Measurements from ENCODE around the gene SECISBP2L. TPM values are rescaled to one million over a fixed set of nuclear protein-coding genes. Genes with fewer than 3 reads are reported as not detected.

The SECISBP2L gene
- total and polyA plus RNA-seq, 2 of the 4 experiments (the other 2 are of a cell fraction): 13.1 to 34.1 TPM

GRCh38 chr15:48967336-48967735 lies 78.9 kb downstream of the SECISBP2L start:
- H2BK120ac ChIP-seq (ENCODE audit: low read depth, low read length): peak overlapping the region; percentile 75
- H3K23ac ChIP-seq (ENCODE audit: low read depth, low read length): 0 out of 2 replicates have a peak overlapping the region, but pooled peaks have one; percentile 37
- H2AK9ac ChIP-seq (replicated peaks; ENCODE audit: low read depth, low read length, poor library complexity): no peak overlapping the region
- dilution Hi-C loops (cut with HindIII; ENCODE audit: low sequenced_read_pairs, unreplicated experiment): no loop called here
- no peak for TF ChIP-seq CHD1 (IDR thresholded peaks at IDR 0.05; ENCODE audit: low read depth, low read length)
- ATAC-seq (ENCODE audit: low read depth) (peak; percentile 3; the same call in 1 of the 2 replicates), DNase-seq (peak; percentile 36)
- peak overlapping the region; percentile 37; the same call in 1 of the 2 replicates for H2AK5ac ChIP-seq (ENCODE audit: low read depth, low read length)
- peaks cover under 1 to 7% of the 10 kb centered on the region in 2 experiments; a peak in 2 of 4 replicates for H3K79me1 ChIP-seq (ENCODE audit: low read depth in 1 of 2, low read length in 2 of 2)
- no peak overlapping the region for H3K4me3 ChIP-seq (ENCODE audit: insufficient read depth, low read depth, low read length)
- CTCF ChIA-PET: interaction anchor here (0.6 to 5.4 kb wide), 3 partner anchors 8 to 89 kb away, joined by 3 to 34 read pairs (median 3); partner anchors contain the start of gene EID1
- peaks cover 9% of the 10 kb centered on the region for H3K4me1 ChIP-seq (ENCODE audit: control insufficient read depth, insufficient read depth, low read length)
- in situ Hi-C loops (cut with MboI; ENCODE audit: low sequenced_read_pairs): loop anchor here (25.0 kb wide), 1 partner anchor 605 kb away; no protein-coding TSS in a partner anchor
- H3K27ac ChIP-seq (ENCODE audit: insufficient read depth, low read length): no peak overlapping the region
- POLR2A ChIA-PET (ENCODE audit: unreplicated experiment): no interaction called here
- peak overlapping the region; percentile 82 for H3K14ac ChIP-seq (replicated peaks; ENCODE audit: low read depth, low read length)
- peak overlapping the region; percentile 39; the same call in 1 of the 2 replicates for H3K18ac ChIP-seq (ENCODE audit: low read depth, low read length)
- peak overlapping the region in 1 of 2 experiments; percentile 44; a peak in 1 of 4 replicates for H4K8ac ChIP-seq (ENCODE audit: low read depth in 2 of 2, low read length in 2 of 2)
- peaks cover 11% of the 10 kb centered on the region; the same call in 1 of the 2 replicates for H3K9me1 ChIP-seq (ENCODE audit: insufficient read depth, low read length)
- no peaks in the 10 kb centered on the region for H3K27me3 ChIP-seq (ENCODE audit: control insufficient read depth, insufficient read depth, low read length)
- no peak overlapping the region for H3K9ac ChIP-seq (ENCODE audit: low read depth, low read length)
- no peaks in the 10 kb centered on the region for H3K36me3 ChIP-seq (ENCODE audit: control insufficient read depth, insufficient read depth, low read length)
- BruUV-seq (replicated peaks): no TSS peak
- H3K9me3 ChIP-seq (ENCODE audit: control insufficient read depth, insufficient read depth, low read length): no peaks in the 10 kb centered on the region
- H4K20me1 ChIP-seq (ENCODE audit: insufficient read depth, low read length): no peaks in the 10 kb centered on the region
- H2AFZ ChIP-seq (replicated peaks; ENCODE audit: low read length, poor library complexity): no peak overlapping the region
- H2BK15ac ChIP-seq (ENCODE audit: low read depth, low read length): 0 out of 3 replicates have a peak overlapping the region, but pooled peaks have one; percentile 62
- H3K56ac ChIP-seq (ENCODE audit: extremely low read depth, insufficient read depth, low read length): no peak overlapping the region
- no peak overlapping the region; the same call in 1 of the 2 replicates for H4K5ac ChIP-seq (ENCODE audit: low read depth, low read length)
- intact Hi-C loops (cut with micrococcal nuclease): loop anchor here (10.0 kb wide), 1 partner anchor 253 kb away; no protein-coding TSS in a partner anchor
- H3K4ac ChIP-seq (ENCODE audit: low read depth, low read length): peak overlapping the region; percentile 60
- H3K4me2 ChIP-seq (ENCODE audit: low read depth, low read length): peak overlapping the region; percentile 3; the same call in 1 of the 2 replicates
- H2BK20ac ChIP-seq (ENCODE audit: low read depth, low read length): peak overlapping the region; percentile 70; the same call in 1 of the 2 replicates
- H4K91ac ChIP-seq (ENCODE audit: insufficient read depth, low read depth, low read length): peak overlapping the region; percentile 45; the same call in 1 of the 2 replicates
- peak overlapping the region; percentile 70 for H2BK5ac ChIP-seq (ENCODE audit: low read depth, low read length, poor library complexity, severe bottlenecking)
